Ishikawa (cell line): ENCODE results near the gene ZNF282.

Experiments
- CEBPB ChIP-seq: IDR thresholded peaks from 2 replicates; pipeline ENCODE4 v1.6.1; 2012
- TAF1 ChIP-seq: IDR thresholded peaks from 2 replicates; pipeline ENCODE4 v1.6.1; 2012; ENCODE audit warnings: low read depth, mild to moderate bottlenecking
- TCF12 ChIP-seq: IDR thresholded peaks from 2 replicates; pipeline ENCODE4 v1.6.1; 2012; ENCODE audit warnings: low read depth
- YY1 ChIP-seq: IDR thresholded peaks from 2 replicates; pipeline ENCODE4 v1.6.1; 2012; ENCODE audit warnings: low read depth
- TF ChIP-seq, protein P1 (sequence below): IDR thresholded peaks from 2 replicates; pipeline ENCODE4 v1.6.1; 2012; ENCODE audit warnings: low read depth, mild to moderate bottlenecking

DNA sequence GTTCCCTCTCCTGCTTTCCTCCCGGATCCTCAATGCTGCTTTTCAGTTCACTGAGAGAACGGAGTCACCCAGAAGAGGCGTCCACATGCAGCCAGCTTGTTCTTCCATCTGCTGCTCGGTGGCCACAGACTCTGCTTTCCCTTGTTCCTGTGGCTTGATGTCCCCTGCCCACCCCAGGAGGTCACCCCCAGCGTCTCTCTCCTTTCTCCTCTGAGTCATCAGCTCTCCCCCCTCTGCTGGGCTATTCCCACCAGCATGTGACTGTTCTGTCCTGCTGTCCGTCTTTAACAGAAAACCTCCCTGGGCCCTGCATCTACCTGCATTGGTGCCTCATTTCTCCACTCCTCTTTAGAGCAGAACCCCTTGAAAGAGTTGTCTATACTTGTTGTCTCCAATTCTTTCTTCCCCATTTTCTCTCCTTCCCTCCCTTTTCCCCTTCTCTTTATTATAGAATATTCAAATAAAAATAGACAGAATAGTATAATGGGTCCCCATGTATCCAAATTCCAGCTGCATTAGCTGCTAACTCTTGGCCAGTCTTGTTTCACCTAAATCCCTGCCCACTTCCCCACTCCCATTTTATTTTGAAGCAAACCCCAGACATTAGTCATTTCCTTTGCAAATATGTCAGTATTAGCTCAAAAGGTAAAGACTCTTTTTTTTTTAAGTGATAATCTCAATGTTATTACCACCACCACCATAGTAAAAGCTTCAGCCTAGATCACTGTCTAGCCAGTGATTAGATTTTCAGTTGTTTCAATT is 4.1 kb downstream of the ZNF282 start:
- no peak for TF ChIP-seq YY1
- no peak for TF ChIP-seq CEBPB
- TF ChIP-seq TCF12: no peak
- TF ChIP-seq, protein P1, sequence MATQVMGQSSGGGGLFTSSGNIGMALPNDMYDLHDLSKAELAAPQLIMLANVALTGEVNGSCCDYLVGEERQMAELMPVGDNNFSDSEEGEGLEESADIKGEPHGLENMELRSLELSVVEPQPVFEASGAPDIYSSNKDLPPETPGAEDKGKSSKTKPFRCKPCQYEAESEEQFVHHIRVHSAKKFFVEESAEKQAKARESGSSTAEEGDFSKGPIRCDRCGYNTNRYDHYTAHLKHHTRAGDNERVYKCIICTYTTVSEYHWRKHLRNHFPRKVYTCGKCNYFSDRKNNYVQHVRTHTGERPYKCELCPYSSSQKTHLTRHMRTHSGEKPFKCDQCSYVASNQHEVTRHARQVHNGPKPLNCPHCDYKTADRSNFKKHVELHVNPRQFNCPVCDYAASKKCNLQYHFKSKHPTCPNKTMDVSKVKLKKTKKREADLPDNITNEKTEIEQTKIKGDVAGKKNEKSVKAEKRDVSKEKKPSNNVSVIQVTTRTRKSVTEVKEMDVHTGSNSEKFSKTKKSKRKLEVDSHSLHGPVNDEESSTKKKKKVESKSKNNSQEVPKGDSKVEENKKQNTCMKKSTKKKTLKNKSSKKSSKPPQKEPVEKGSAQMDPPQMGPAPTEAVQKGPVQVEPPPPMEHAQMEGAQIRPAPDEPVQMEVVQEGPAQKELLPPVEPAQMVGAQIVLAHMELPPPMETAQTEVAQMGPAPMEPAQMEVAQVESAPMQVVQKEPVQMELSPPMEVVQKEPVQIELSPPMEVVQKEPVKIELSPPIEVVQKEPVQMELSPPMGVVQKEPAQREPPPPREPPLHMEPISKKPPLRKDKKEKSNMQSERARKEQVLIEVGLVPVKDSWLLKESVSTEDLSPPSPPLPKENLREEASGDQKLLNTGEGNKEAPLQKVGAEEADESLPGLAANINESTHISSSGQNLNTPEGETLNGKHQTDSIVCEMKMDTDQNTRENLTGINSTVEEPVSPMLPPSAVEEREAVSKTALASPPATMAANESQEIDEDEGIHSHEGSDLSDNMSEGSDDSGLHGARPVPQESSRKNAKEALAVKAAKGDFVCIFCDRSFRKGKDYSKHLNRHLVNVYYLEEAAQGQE: no peak
- TF ChIP-seq TAF1: no peak
